ENCODE data around the gene RILPL1. TPM values are rescaled to one million over a fixed set of nuclear protein-coding genes. Genes with fewer than 3 reads are reported as not detected.
"Not testable (repeated sequence)": the region's sequence is repeated elsewhere in the genome, so short reads cannot be mapped to it uniquely, and the experiment has no call there.

RILPL1 gene
- total and polyA plus RNA-seq, 2 donors = 3.4 to 11.8 TPM

DNA sequence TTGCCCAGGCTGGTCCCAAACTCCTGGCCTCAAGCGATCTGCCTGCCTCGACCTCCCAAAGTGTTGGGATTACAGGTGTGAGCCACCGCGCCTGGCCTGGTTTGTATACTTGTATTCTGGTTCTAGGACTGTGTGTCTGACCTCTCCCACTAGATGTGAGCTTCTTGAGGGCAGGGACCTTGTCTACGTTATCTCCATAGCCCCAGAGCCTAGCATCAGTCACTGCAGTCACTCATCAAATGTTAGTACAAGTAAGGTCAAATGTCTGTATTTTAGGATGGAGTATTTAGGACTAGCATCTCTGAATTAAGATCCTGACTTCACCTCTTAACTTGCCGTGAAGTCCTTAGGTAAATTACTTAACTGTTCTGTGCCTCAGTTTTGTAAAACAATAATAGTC is 99.9 kb downstream of the RILPL1 start:
- H3K4me3 ChIP-seq (ENCODE audit: low read length in 2 of 2) = no peak overlapping the region
- no peak overlapping the region for H3K27ac ChIP-seq (ENCODE audit: low read depth in 1 of 2, low read length in 1 of 2)
- H3K4me1 ChIP-seq (ENCODE audit: control insufficient read depth in 2 of 2, insufficient read depth in 2 of 2, low read length in 2 of 2) = peaks cover 14 to 19% of the 10 kb centered on the region in 2 donors
- no peak for DNase-seq (ENCODE audit: low read depth in 6 of 9, low spot score in 9 of 9)
- peaks cover 10% of the 10 kb centered on the region in 2 donors for H3K36me3 ChIP-seq (ENCODE audit: control insufficient read depth in 2 of 2, insufficient read depth in 2 of 2, low read length in 1 of 2)
- peaks cover 0 to 4% of the 10 kb centered on the region in 2 donors for H3K9me3 ChIP-seq (ENCODE audit: control insufficient read depth in 2 of 2, insufficient read depth in 1 of 2, low read length in 1 of 2)
- H3K27me3 ChIP-seq (ENCODE audit: control insufficient read depth in 2 of 2, insufficient read depth in 1 of 2, low read length in 1 of 2) = no peaks in the 10 kb centered on the region
- 96% methylated on average over 6 of the region's 6 CpGs for WGBS

DNA sequence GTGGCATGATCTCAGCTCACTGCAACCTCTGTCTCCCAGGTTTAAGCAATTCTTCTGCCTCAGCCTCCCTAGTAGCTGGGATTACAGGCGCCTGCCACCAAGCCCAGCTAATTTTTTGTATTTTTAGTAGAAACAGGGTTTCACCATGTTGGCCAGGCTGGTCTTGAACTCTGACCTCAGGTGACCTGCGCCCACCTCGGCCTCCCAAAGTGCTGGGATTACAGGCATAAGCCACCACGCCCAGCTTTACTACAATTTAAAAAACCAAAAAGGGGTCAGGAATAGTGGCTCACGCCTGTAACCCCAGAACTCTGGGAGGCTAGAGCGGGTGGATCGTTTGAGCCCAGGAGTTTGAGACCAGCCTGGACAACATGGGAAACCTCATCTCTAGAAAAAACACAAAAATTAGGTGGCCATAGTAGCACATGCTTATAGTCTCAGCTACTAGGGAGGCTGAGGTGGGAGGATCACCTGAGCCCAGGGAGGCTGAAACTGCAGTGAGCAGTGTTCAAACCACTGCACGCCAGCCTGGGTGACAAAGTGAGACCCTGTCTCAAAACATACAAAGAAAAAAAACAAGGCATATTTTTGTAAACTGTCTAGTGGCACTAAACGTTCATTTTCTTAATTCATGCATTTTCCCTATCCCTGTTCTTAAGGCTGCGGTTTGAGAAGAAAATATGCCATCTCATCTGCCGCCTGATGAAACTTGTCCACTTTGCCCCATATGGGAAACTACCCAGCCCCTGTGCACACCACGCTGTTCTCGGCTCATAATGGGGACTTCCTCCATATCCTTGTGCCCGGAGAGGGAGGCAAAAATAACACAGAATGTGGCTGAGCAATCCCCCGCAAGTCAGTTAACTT is 101.3 kb downstream of the RILPL1 start:
- not testable (repeated sequence) for H3K27me3 ChIP-seq (ENCODE audit: control insufficient read depth in 2 of 2, insufficient read depth in 1 of 2, low read length in 1 of 2); H3K9me3 ChIP-seq (ENCODE audit: control insufficient read depth in 2 of 2, insufficient read depth in 1 of 2, low read length in 1 of 2); DNase-seq (ENCODE audit: low read depth in 6 of 9, low spot score in 9 of 9); H3K4me3 ChIP-seq (ENCODE audit: low read length in 2 of 2)
- WGBS = 58% methylated on average over 15 of the region's 15 CpGs
- Histone ChIP-seq H3K27ac (ENCODE audit: low read depth in 1 of 2, low read length in 1 of 2) (peak overlapping the region in 1 of 2 donors; percentile 30), H3K4me1 (ENCODE audit: control insufficient read depth in 2 of 2, insufficient read depth in 2 of 2, low read length in 2 of 2) (peaks cover 14 to 31% of the 10 kb centered on the region in 2 donors), H3K36me3 (ENCODE audit: control insufficient read depth in 2 of 2, insufficient read depth in 2 of 2, low read length in 1 of 2) (peaks cover 12 to 13% of the 10 kb centered on the region in 2 donors)

DNA sequence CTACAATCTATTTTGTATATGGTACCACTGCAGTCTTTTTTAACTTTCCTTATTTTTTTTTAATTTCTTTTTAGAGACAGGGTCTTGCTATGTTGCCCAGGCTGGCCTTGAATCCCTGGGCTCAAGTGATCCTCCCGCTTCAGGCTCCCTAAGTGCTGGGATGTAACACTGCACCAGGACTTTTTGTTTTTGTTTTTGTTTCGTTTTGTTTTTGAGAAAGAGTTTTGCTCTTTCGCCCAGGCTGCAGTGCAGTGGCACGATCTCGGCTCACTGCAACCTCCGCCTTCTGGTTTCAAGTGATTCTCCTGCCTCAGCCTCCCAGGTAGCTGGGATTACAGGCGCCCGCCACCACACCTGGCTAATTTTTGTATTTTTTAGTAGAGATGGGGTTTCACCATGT is 104.4 kb downstream of the RILPL1 start:
- WGBS = 97% methylated on average over 8 of the region's 8 CpGs
- not testable (repeated sequence) for H3K9me3 ChIP-seq (ENCODE audit: control insufficient read depth in 2 of 2, insufficient read depth in 1 of 2, low read length in 1 of 2); H3K27ac ChIP-seq (ENCODE audit: low read depth in 1 of 2, low read length in 1 of 2); H3K4me3 ChIP-seq (ENCODE audit: low read length in 2 of 2); H3K27me3 ChIP-seq (ENCODE audit: control insufficient read depth in 2 of 2, insufficient read depth in 1 of 2, low read length in 1 of 2); DNase-seq (ENCODE audit: low read depth in 6 of 9, low spot score in 9 of 9)
- H3K4me1 ChIP-seq (ENCODE audit: control insufficient read depth in 2 of 2, insufficient read depth in 2 of 2, low read length in 2 of 2) = peaks cover 9 to 21% of the 10 kb centered on the region in 2 donors
- peaks cover 13 to 17% of the 10 kb centered on the region in 2 donors for H3K36me3 ChIP-seq (ENCODE audit: control insufficient read depth in 2 of 2, insufficient read depth in 2 of 2, low read length in 1 of 2)

DNA sequence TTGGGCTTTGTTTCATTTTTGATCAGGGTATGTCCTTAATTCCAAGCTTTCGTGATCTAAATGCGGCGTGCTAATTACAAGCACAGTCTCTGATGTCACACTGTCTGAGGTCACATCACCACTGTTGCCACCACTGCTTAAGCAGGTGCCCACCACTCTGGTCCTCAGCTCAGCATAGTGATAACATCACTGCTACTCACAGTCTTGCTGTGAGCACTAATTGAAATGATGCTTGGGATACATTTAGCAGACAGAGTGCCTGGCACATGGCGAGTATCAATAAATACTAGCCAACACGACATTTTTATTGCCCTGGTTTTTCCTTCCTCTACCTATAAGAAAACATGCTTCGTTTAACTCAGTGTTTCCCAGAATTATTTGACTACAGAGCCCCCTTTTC is 104.9 kb downstream of the RILPL1 start:
- Histone ChIP-seq H3K9me3 (ENCODE audit: control insufficient read depth in 2 of 2, insufficient read depth in 1 of 2, low read length in 1 of 2) (no peaks in the 10 kb centered on the region), H3K36me3 (ENCODE audit: control insufficient read depth in 2 of 2, insufficient read depth in 2 of 2, low read length in 1 of 2) (peaks cover 13 to 17% of the 10 kb centered on the region in 2 donors), H3K4me1 (ENCODE audit: control insufficient read depth in 2 of 2, insufficient read depth in 2 of 2, low read length in 2 of 2) (peaks cover 9 to 21% of the 10 kb centered on the region in 2 donors), H3K4me3 (ENCODE audit: low read length in 2 of 2) (no peak overlapping the region), H3K27me3 (ENCODE audit: control insufficient read depth in 2 of 2, insufficient read depth in 1 of 2, low read length in 1 of 2) (no peaks in the 10 kb centered on the region), H3K27ac (ENCODE audit: low read depth in 1 of 2, low read length in 1 of 2) (no peak overlapping the region)
- WGBS = 94% methylated on average over 6 of the region's 6 CpGs
- DNase-seq (ENCODE audit: low read depth in 6 of 9, low spot score in 9 of 9) = no peak

DNA sequence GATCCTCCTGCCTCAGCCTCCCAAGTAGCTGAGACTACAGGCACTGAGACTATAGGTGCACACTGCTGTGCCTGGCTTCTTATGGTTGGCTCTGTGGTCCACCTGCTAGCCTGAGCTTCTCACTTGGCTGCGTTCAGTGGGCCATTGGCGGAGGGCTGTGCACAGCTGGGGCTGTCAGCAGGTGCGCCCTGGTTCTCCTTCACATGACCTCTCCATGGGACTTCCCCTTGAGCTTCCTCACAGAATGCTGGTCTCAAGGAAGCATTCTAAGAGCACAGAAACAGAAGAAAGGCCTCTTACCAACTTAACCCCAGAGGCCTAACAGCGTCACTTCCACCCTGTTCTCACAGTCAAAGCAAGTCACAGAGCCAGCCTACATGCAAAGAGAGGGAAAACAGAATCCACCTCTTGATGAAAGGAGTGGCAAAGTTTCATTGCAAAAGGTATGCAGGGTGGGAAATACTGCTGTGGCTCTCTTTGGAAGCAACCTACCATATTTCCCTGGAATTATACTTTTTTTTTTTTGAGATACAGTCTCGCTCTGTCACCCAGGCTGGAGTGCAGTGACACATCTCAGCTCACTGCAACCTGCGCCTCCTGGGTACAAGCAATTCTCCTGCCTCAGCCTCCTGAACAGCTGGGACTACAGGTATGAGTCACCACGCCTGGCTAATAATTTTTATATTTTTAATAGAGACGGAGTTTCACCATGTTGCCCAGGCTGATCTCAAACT is 106.3 kb downstream of the RILPL1 start:
- DNase-seq (ENCODE audit: low read depth in 6 of 9, low spot score in 9 of 9) = peak in 6 of 9 donors; percentile 28 to 71 (median 48)
- Histone ChIP-seq H3K27me3 (ENCODE audit: control insufficient read depth in 2 of 2, insufficient read depth in 1 of 2, low read length in 1 of 2) (no peaks in the 10 kb centered on the region), H3K9me3 (ENCODE audit: control insufficient read depth in 2 of 2, insufficient read depth in 1 of 2, low read length in 1 of 2) (no peaks in the 10 kb centered on the region), H3K4me3 (ENCODE audit: low read length in 2 of 2) (no peak overlapping the region), H3K36me3 (ENCODE audit: control insufficient read depth in 2 of 2, insufficient read depth in 2 of 2, low read length in 1 of 2) (peaks cover 19 to 24% of the 10 kb centered on the region in 2 donors), H3K4me1 (ENCODE audit: control insufficient read depth in 2 of 2, insufficient read depth in 2 of 2, low read length in 2 of 2) (peaks cover 5 to 17% of the 10 kb centered on the region in 2 donors), H3K27ac (ENCODE audit: low read depth in 1 of 2, low read length in 1 of 2) (peak overlapping the region; percentile 65 to 74)
- WGBS = 79% methylated on average over 8 of the region's 8 CpGs

DNA sequence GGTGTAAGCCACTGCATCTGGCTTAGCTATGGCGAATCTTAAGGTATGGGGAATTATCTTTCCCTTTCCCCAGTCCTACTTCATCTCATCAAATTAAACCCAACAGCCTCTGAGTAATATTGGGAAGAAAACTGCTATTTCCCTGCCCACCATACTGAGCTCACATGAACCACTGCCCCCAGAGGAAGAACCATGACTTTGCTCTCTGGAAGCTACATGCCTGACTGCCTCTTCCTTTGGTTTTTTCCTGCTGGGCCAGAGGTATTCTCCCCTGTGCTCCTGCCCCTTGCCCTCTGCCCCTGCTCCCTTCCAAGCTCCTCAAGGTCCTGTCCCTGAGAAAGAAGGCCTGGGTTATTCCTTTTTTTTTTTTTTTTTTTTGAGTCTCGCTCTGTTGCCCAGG is 112.2 kb downstream of the RILPL1 start:
- Histone ChIP-seq H3K9me3 (ENCODE audit: control insufficient read depth in 2 of 2, insufficient read depth in 1 of 2, low read length in 1 of 2) (no peaks in the 10 kb centered on the region), H3K27ac (ENCODE audit: low read depth in 1 of 2, low read length in 1 of 2) (no peak overlapping the region), H3K4me3 (ENCODE audit: low read length in 2 of 2) (no peak overlapping the region)

More for the DNA sequence above, 112.2 kb downstream of the RILPL1 start:
- Histone ChIP-seq H3K36me3 (ENCODE audit: control insufficient read depth in 2 of 2, insufficient read depth in 2 of 2, low read length in 1 of 2) (peaks cover 14 to 35% of the 10 kb centered on the region in 2 donors), H3K27me3 (ENCODE audit: control insufficient read depth in 2 of 2, insufficient read depth in 1 of 2, low read length in 1 of 2) (no peaks in the 10 kb centered on the region), H3K4me1 (ENCODE audit: control insufficient read depth in 2 of 2, insufficient read depth in 2 of 2, low read length in 2 of 2) (no peaks in the 10 kb centered on the region)
- no peak for DNase-seq (ENCODE audit: low read depth in 6 of 9, low spot score in 9 of 9)
- 94% methylated on average over 2 of the region's 2 CpGs for WGBS

Other genes with a start within 250 kb of the RILPL1 start
- 22.9 TPM for gene SBNO1, start 168.9 kb downstream of the RILPL1 start, total RNA-seq
- gene SBNO1, start 168.9 kb downstream of the RILPL1 start, polyA plus RNA-seq = 7.7 TPM
- 27.3 TPM for gene KMT5A, start 149.6 kb downstream of the RILPL1 start, total RNA-seq
- gene KMT5A, start 149.6 kb downstream of the RILPL1 start, polyA plus RNA-seq = 21.5 TPM
- 3.9 TPM for gene RILPL2, start 97.0 kb downstream of the RILPL1 start, total RNA-seq
- gene RILPL2, start 97.0 kb downstream of the RILPL1 start, polyA plus RNA-seq = 7.8 TPM
- 23.1 TPM for gene SNRNP35, start 75.6 kb downstream of the RILPL1 start, total RNA-seq
- gene SNRNP35, start 75.6 kb downstream of the RILPL1 start, polyA plus RNA-seq = 53.9 TPM
- gene TMED2, start 50.8 kb upstream of the RILPL1 start, total RNA-seq = 105 TPM
- gene TMED2, start 50.8 kb upstream of the RILPL1 start, polyA plus RNA-seq = 81.9 TPM
- gene DDX55, start 68.4 kb upstream of the RILPL1 start, total RNA-seq = 29.4 TPM
- gene DDX55, start 68.4 kb upstream of the RILPL1 start, polyA plus RNA-seq = 19.5 TPM
- gene EIF2B1, start 100.0 kb upstream of the RILPL1 start, total RNA-seq = 37.1 TPM
- 39.6 TPM for gene EIF2B1, start 100.0 kb upstream of the RILPL1 start, polyA plus RNA-seq
- 25.8 TPM for gene GTF2H3, start 100.1 kb upstream of the RILPL1 start, total RNA-seq
- 11.2 TPM for gene GTF2H3, start 100.1 kb upstream of the RILPL1 start, polyA plus RNA-seq
- gene TCTN2, start 137.4 kb upstream of the RILPL1 start, total RNA-seq = 2.2 TPM
- 3.7 TPM for gene TCTN2, start 137.4 kb upstream of the RILPL1 start, polyA plus RNA-seq
- 24.4 TPM for gene ATP6V0A2, start 178.6 kb upstream of the RILPL1 start, total RNA-seq
- 12.8 TPM for gene ATP6V0A2, start 178.6 kb upstream of the RILPL1 start, polyA plus RNA-seq
- 0.47 TPM for gene DNAH10, start 228.6 kb upstream of the RILPL1 start, total RNA-seq
- gene DNAH10, start 228.6 kb upstream of the RILPL1 start, polyA plus RNA-seq = 0.82 TPM

All from thymus (tissue), 11 donors.